Skeletal muscle cell (primary cell): Measurements from ENCODE around the gene CD209.

Experiments used
- DNase-seq: peaks from one replicate; pipeline ENCODE4 v3.0.0-alpha.2; 2010; ENCODE audit warnings: low read depth
- H3K4me3 ChIP-seq: 2 replicates; pipeline ENCODE4 v1.5.1; 2011; ENCODE audit warnings: low read depth, mild to moderate bottlenecking, control low read depth, low read length, moderate library complexity

Gene CD209

DNA sequence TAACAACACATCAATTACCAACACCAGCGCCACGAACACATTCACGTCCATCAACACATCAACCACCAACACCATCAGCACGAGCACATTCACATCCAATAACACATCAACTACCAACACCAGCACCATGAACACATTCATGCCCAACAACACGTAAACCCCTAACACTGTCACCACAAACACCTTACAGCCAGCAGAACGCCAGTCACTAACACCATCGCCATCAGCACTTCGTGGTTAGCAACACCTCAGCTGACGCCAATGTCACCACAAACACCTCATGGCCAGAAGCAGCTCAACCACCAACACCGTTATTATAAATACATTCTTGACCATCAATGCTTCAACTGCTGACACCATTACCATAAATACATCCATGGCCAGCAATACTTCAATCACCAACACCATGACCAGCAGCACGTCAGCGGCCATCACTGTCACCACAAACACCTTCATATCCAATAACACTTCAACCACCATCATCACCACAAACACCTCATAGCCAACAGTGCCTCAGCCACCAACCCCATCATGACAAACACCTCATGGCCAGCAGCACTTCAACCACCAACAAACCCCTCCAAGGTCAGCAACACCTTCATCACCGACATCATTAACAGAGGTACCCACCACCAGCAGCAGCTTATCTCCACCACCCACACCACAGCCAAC, 54.8 kb downstream of the CD209 start:
- no peak overlapping the region for H3K4me3 ChIP-seq
- DNase-seq = no peak

DNA sequence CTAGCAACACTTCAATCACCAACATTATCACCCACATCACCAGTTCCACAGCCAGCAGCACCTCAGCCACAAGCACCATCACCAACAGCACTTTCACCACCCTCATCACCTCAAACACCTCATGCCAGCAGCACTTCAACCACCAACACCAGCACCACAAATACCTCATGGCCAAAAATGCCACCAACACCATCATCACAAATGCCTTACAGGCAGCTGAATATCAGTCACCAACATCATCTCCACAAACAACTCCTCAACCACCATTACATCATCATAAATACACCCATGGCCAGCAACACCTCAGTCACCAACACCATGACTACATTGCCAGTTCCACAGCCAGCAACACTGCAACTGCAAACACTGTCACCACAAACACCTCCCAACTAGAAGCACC, 55.8 kb downstream of the CD209 start:
- DNase-seq = no peak
- no peak overlapping the region for H3K4me3 ChIP-seq

DNA sequence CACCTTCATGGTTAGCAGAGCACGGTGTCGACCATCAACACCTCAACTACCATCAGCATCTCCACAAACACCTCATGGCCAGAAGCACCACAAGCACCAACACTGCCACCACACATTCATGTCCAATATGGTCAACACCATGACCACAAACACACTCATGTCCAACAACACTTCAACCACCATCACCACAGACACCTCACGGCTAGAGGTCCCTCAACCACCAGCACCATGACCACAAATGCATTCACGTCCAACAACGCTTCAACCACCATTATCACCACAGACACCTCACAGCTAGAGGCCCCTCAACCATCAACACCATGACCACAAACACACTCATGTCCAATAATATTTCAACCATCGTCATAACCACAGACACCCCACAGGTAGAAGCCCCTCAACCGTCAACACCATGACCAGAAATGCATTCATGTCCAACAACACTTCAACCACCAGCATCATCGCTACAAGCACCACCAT, 56.5 kb downstream of the CD209 start:
- no peak overlapping the region for H3K4me3 ChIP-seq
- DNase-seq = no peak
